Uterus (tissue), 4 donors: ENCODE data around the gene MALAT1. TPM values are rescaled to one million over a fixed set of nuclear protein-coding genes. Genes with fewer than 3 reads are reported as not detected.
"Not testable (repeated sequence)": the region's sequence is repeated elsewhere in the genome, so short reads cannot be mapped to it uniquely, and the experiment has no call there.

ENCODE experiments used
- DNase-seq, 2 donors: peaks; one replicate each; pipeline ENCODE4 v3.0.0-alpha.2; 2019 to 2020
- H3K27ac ChIP-seq, 2 donors: fragments of 200-600 bp; sonication (generic); 1 replicate in 1 of 2; 2 replicates in 1 of 2; pipeline ENCODE4 v1.5.1; 2016 to 2018
- H3K27me3 ChIP-seq, 2 donors: fragments of 200-600 bp; sonication (generic); one replicate each; pipeline ENCODE4 v1.5.1; 2018 to 2019; ENCODE audit warnings: control low read depth in 1 of 2
- H3K36me3 ChIP-seq, 2 donors: fragments of 200-600 bp; sonication (generic); one replicate each; pipeline ENCODE4 v1.5.1; 2019; ENCODE audit warnings: control low read depth in 1 of 2
- H3K4me1 ChIP-seq, 2 donors: fragments of 200-600 bp; sonication (generic); one replicate each; pipeline ENCODE4 v1.5.1; 2018 to 2019; ENCODE audit warnings: control low read depth in 1 of 2
- H3K4me3 ChIP-seq, 2 donors: fragments of 200-600 bp; sonication (generic); 1 replicate in 1 of 2; 2 replicates in 1 of 2; pipeline ENCODE4 v1.5.1; 2018 to 2019; ENCODE audit warnings: mild to moderate bottlenecking in 1 of 2
- H3K9me3 ChIP-seq, 2 donors: fragments of 200-600 bp; sonication (generic); one replicate each; pipeline ENCODE4 v1.5.1; 2019; ENCODE audit warnings: control low read depth in 1 of 2
- CTCF ChIP-seq, 4 experiments: fragments of 200-600 bp in 2 of 4; fragments of 450-650 bp in 2 of 4; sonication (generic) in 2 of 4; IDR thresholded peaks; one replicate each; pipeline ENCODE4 v1.5.1; 2016 to 2019; ENCODE audit warnings: antibody characterized with exemption in 4 of 4, mild to moderate bottlenecking in 2 of 4, moderate library complexity in 1 of 4
- POLR2A ChIP-seq, 2 donors: fragments of 450-650 bp; IDR thresholded peaks; one replicate each; pipeline ENCODE4 v1.6.1; 2016; ENCODE audit warnings: antibody characterized with exemption in 2 of 2, mild to moderate bottlenecking in 1 of 2, moderate library complexity in 1 of 2
- intact Hi-C: fragments of 100-400 bp; cut with DNase I; formaldehyde crosslinking; loops from one replicate; pipeline ENCODE4 v1.15.1; 2023; ENCODE audit warnings: low total_unique reads
- total RNA-seq, 4 donors: library from RNA; depleted of rRNA in 3 of 4; stranded (reverse); fragments of >200 nt in 3 of 4; gene quantifications; one replicate each; pipeline versions ENCODE4 v1.1.0 to v1.2.4, GENCODE V29; 2014 to 2023
- donor health status: DM: yes; HTN: yes; CAD: no.

Gene MALAT1
- total RNA-seq, 4 donors from 2014 or later: 6,732 to 19,335 (median 13,886) TPM

- intact Hi-C loops: no loop called here
- Histone ChIP-seq H3K4me3 (peak overlapping the region; percentile 85 to 90), H3K9me3 (no peaks in the 10 kb centered on the region), H3K27me3 (no peaks in the 10 kb centered on the region), H3K27ac (peak overlapping the region; percentile 96 to 97), H3K4me1 (peaks cover 0 to 9% of the 10 kb centered on the region in 2 donors), H3K36me3 (no peaks in the 10 kb centered on the region)
- no peak for DNase-seq
- TF ChIP-seq POLR2A (IDR thresholded peaks at IDR 0.05) (no peak), CTCF (IDR thresholded peaks at IDR 0.05) (no peak)
Observed at GRCh38 chr11:65504674-65505465, 6.0 kb downstream of the MALAT1 start.

GRCh38 chr11:65505466-65506289 is 6.8 kb downstream of the MALAT1 start:
- Histone ChIP-seq H3K27ac (peak overlapping the region; percentile 96 to 97), H3K9me3 (no peaks in the 10 kb centered on the region), H3K4me3 (peak overlapping the region; percentile 85 to 90), H3K36me3 (no peaks in the 10 kb centered on the region), H3K4me1 (peaks cover 0 to 9% of the 10 kb centered on the region in 2 donors), H3K27me3 (no peaks in the 10 kb centered on the region)
- TF ChIP-seq POLR2A (IDR thresholded peaks at IDR 0.05) (peak in 1 of 2 donors; percentile 23), CTCF (IDR thresholded peaks at IDR 0.05) (no peak)
- intact Hi-C loops: no loop called here
- DNase-seq: no peak

- peak overlapping the region; percentile 85 to 90 for H3K4me3 ChIP-seq
- H3K4me1 ChIP-seq: peaks cover 0 to 9% of the 10 kb centered on the region in 2 donors
- no peak for DNase-seq
- no peak for TF ChIP-seq POLR2A (IDR thresholded peaks at IDR 0.05)
- TF ChIP-seq CTCF (IDR thresholded peaks at IDR 0.05): no peak
- intact Hi-C loops: no loop called here
- H3K27ac ChIP-seq: peak overlapping the region; percentile 96 to 97
- no peaks in the 10 kb centered on the region for H3K9me3 ChIP-seq
- no peaks in the 10 kb centered on the region for H3K36me3 ChIP-seq
- H3K27me3 ChIP-seq: no peaks in the 10 kb centered on the region
Observed at GRCh38 chr11:65506290-65506771, 7.5 kb downstream of the MALAT1 start.

GRCh38 chr11:65506772-65507505 is 8.1 kb downstream of the MALAT1 start:
- Histone ChIP-seq H3K9me3 (no peaks in the 10 kb centered on the region), H3K36me3 (no peaks in the 10 kb centered on the region), H3K27ac (peak overlapping the region; percentile 96 to 97), H3K4me3 (peak overlapping the region in 1 of 2 donors; percentile 85), H3K4me1 (peaks cover 0 to 9% of the 10 kb centered on the region in 2 donors), H3K27me3 (no peaks in the 10 kb centered on the region)
- no peak for TF ChIP-seq CTCF (IDR thresholded peaks at IDR 0.05)
- TF ChIP-seq POLR2A (IDR thresholded peaks at IDR 0.05): no peak
- intact Hi-C loops: no loop called here
- no peak for DNase-seq

- DNase-seq, H3K9me3 ChIP-seq, H3K4me1 ChIP-seq, H3K27me3 ChIP-seq, H3K27ac ChIP-seq, H3K36me3 ChIP-seq, H3K4me3 ChIP-seq: not testable (repeated sequence)
- intact Hi-C loops: loop anchor here (5.0 kb wide), 1 partner anchor 95 kb away; no protein-coding TSS in a partner anchor
Observed at GRCh38 chr11:65512311-65512710, 13.5 kb downstream of the MALAT1 start.
